ENCODE measurements around the gene YIF1B.

The YIF1B gene

GRCh38 chr19:38303517-38304351, 12.0 kb downstream of the YIF1B start, which contains the start of gene C19orf33:
Gene C19orf33, plus strand, starts transcription at chr19:38304251. Its CDS starts 11 bp downstream, at chr19:38304262.
- DNase-seq, result no peak

- DNase-seq, result no peak
These were observed 16.7 kb downstream of the YIF1B start for GRCh38 chr19:38298821-38299680.

GRCh38 chr19:38294090-38294489, 21.7 kb downstream of the YIF1B start:
- DNase-seq, result no peak

GRCh38 chr19:38293281-38293680, 22.5 kb downstream of the YIF1B start:
- DNase-seq, result no peak

GRCh38 chr19:38291855-38292254, 23.9 kb downstream of the YIF1B start:
- DNase-seq, result no peak

GRCh38 chr19:38290631-38291147, 25.1 kb downstream of the YIF1B start:
- no peak for DNase-seq

- no peak for DNase-seq
These were observed 25.8 kb downstream of the YIF1B start for GRCh38 chr19:38289955-38290354.

- DNase-seq, result no peak
These were observed 27.5 kb downstream of the YIF1B start for GRCh38 chr19:38288123-38288855.

- no peak for DNase-seq
These were observed 28.1 kb downstream of the YIF1B start for GRCh38 chr19:38287604-38288003.

- DNase-seq, result no peak
These were observed 30.2 kb downstream of the YIF1B start for GRCh38 chr19:38285567-38285966.

- no peak for DNase-seq
These were observed 31.3 kb downstream of the YIF1B start for GRCh38 chr19:38284422-38284821.

- no peak for DNase-seq
These were observed 32.5 kb downstream of the YIF1B start for GRCh38 chr19:38283271-38283670.

- no peak for DNase-seq
These were observed 33.8 kb downstream of the YIF1B start for GRCh38 chr19:38281811-38282566.

GRCh38 chr19:38280030-38280921, 35.5 kb downstream of the YIF1B start:
- DNase-seq, result no peak

GRCh38 chr19:38278751-38279150, 37.0 kb downstream of the YIF1B start:
- no peak for DNase-seq

GRCh38 chr19:38277969-38278680, 37.6 kb downstream of the YIF1B start:
- DNase-seq, result no peak

GRCh38 chr19:38277549-38277948, 38.2 kb downstream of the YIF1B start:
- no peak for DNase-seq

GRCh38 chr19:38276942-38277517, 38.7 kb downstream of the YIF1B start:
- no peak for DNase-seq

GRCh38 chr19:38274739-38275138, 41.0 kb downstream of the YIF1B start:
- no peak for DNase-seq

GRCh38 chr19:38273499-38273898, 42.2 kb downstream of the YIF1B start:
- DNase-seq, result no peak

Data from NCI-H2107 (cell line).